ENCODE data around the gene MYH15. TPM values are rescaled to one million over a fixed set of nuclear protein-coding genes. Genes with fewer than 3 reads are reported as not detected.

MYH15 gene
- total and polyA plus RNA-seq, 8 donors: 0.05 to 0.70 (median 0.32) TPM

DNA sequence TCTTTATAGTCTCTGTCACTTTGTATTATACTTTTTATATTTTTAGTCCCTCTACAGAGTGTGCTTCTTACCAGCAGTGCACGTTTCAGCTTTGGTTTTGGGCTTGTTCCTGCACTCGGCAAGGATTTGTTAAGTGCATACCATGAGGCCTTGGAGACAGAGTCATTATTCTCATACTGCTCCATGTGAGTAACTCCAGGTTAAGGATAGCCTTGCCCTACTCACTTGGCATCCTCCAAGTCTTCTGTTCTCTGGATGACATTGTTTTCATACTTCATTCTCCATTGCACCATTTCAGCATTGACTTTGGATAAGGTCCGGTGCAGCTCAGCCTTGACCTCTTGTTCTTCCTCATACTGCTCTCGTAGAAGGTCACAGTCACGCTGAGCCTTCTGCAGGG, 96.4 kb downstream of the MYH15 start:
- DNase-seq: no peak
- no peaks in the 10 kb centered on the region for H3K9me3 ChIP-seq
- H3K27ac ChIP-seq: no peak overlapping the region
- TF ChIP-seq, protein P1, sequence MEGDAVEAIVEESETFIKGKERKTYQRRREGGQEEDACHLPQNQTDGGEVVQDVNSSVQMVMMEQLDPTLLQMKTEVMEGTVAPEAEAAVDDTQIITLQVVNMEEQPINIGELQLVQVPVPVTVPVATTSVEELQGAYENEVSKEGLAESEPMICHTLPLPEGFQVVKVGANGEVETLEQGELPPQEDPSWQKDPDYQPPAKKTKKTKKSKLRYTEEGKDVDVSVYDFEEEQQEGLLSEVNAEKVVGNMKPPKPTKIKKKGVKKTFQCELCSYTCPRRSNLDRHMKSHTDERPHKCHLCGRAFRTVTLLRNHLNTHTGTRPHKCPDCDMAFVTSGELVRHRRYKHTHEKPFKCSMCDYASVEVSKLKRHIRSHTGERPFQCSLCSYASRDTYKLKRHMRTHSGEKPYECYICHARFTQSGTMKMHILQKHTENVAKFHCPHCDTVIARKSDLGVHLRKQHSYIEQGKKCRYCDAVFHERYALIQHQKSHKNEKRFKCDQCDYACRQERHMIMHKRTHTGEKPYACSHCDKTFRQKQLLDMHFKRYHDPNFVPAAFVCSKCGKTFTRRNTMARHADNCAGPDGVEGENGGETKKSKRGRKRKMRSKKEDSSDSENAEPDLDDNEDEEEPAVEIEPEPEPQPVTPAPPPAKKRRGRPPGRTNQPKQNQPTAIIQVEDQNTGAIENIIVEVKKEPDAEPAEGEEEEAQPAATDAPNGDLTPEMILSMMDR (IDR thresholded peaks at IDR 0.05): no peak
- no peak overlapping the region for H3K4me3 ChIP-seq
- intact Hi-C loops (cut with DNase I): no loop called here
- ATAC-seq: no peak
- peaks cover 0 to 5% of the 10 kb centered on the region in 2 donors for H3K4me1 ChIP-seq
- H3K36me3 ChIP-seq: no peaks in the 10 kb centered on the region
- H3K27me3 ChIP-seq: no peaks in the 10 kb centered on the region

DNA sequence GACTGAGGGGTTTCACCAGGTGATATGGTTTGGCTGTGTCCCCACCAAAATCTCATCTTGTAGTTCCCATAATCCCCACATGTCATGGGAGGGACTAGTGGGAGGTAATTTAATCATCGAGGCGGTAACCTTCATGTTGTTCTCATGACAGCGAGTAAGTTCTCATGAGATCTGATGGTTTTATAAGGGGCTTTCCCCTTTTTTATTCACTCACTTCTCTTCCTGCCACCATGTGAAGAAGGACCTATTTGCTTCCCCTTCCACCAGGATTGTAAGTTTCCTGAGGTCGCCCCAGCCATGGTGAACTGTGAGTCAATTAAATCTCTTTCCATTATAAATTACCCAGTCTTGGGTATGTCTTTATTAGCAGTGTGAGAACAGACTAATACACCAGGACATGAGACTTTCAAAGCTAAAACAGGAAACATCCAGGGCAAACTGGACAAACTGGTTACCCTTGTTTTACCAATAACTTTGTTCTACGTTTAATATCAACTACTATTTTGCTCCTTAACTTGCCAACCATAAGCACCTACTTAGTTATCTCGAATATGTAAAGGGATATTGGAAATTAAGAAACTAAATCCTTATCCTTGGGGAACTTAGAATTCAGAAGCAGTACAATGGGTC, 98.2 kb downstream of the MYH15 start:
- Histone ChIP-seq H3K4me1 (peaks cover 5 to 8% of the 10 kb centered on the region in 2 donors), H3K4me3 (no peak overlapping the region), H3K9me3 (no peaks in the 10 kb centered on the region), H3K27me3 (no peaks in the 10 kb centered on the region), H3K27ac (no peak overlapping the region), H3K36me3 (no peaks in the 10 kb centered on the region)
- ATAC-seq (no peak), DNase-seq (no peak)
- TF ChIP-seq, protein P1 (IDR thresholded peaks at IDR 0.05): no peak
- intact Hi-C loops (cut with DNase I): no loop called here

DNA sequence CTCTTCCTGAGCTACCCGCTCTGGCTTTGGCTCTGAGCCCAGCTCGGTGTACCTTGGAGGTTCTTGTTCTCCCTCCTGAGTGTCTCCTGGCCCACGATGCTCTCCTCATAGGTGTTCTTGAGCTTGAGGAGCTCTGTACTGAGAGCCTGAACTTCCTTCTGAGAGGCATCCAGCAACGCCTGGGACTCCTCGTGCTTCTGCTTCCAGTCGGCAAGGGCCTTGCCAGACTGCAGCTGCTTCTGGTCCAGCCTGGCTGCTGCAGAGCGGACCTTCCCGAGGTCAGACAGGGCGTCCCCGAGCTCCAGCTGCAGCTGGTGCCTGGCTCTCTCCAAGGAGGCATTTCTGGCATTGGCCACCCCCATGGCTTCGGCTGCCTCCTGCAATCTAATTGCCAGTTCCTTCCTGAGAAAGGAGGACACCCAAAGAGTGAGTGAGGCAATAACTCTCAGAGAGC, 99.8 kb downstream of the MYH15 start:
- no peaks in the 10 kb centered on the region for H3K27me3 ChIP-seq
- no peak overlapping the region for H3K4me3 ChIP-seq
- no peaks in the 10 kb centered on the region for H3K36me3 ChIP-seq
- peaks cover 5 to 12% of the 10 kb centered on the region in 2 donors for H3K4me1 ChIP-seq
- intact Hi-C loops (cut with DNase I): no loop called here
- H3K27ac ChIP-seq: peak overlapping the region in 1 of 2 donors; percentile 13
- peak in 2 of 4 donors; percentile 81 to 82 for DNase-seq
- peak; percentile 67 for ATAC-seq
- TF ChIP-seq, protein P1 (IDR thresholded peaks at IDR 0.05): no peak
- H3K9me3 ChIP-seq: no peaks in the 10 kb centered on the region

DNA sequence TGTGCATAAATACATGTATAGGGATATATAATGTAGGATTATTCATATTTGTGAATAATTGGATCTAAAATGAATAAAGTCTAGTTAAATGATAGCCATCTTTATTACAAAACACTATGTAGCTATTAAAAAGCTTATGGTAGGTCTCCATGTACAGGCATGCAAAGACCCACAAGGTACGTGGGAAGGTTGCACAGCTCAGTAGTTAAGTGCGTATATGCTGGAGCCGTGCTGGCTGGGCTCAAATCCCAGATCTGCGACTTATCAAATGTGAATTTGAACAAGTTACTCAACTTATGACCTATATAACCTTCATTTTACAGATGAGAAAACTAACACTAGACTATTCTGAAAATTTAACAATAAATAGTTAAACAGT, 100.6 kb downstream of the MYH15 start:
- TF ChIP-seq, protein P1 (IDR thresholded peaks at IDR 0.05): no peak
- no peaks in the 10 kb centered on the region for H3K36me3 ChIP-seq
- ATAC-seq (peak; percentile 5), DNase-seq (no peak)
- H3K4me3 ChIP-seq: no peak overlapping the region
- H3K9me3 ChIP-seq: no peaks in the 10 kb centered on the region
- H3K4me1 ChIP-seq: peaks cover 5 to 12% of the 10 kb centered on the region in 2 donors
- H3K27ac ChIP-seq: peak overlapping the region in 1 of 2 donors; percentile 51
- H3K27me3 ChIP-seq: no peaks in the 10 kb centered on the region
- intact Hi-C loops (cut with DNase I): no loop called here

DNA sequence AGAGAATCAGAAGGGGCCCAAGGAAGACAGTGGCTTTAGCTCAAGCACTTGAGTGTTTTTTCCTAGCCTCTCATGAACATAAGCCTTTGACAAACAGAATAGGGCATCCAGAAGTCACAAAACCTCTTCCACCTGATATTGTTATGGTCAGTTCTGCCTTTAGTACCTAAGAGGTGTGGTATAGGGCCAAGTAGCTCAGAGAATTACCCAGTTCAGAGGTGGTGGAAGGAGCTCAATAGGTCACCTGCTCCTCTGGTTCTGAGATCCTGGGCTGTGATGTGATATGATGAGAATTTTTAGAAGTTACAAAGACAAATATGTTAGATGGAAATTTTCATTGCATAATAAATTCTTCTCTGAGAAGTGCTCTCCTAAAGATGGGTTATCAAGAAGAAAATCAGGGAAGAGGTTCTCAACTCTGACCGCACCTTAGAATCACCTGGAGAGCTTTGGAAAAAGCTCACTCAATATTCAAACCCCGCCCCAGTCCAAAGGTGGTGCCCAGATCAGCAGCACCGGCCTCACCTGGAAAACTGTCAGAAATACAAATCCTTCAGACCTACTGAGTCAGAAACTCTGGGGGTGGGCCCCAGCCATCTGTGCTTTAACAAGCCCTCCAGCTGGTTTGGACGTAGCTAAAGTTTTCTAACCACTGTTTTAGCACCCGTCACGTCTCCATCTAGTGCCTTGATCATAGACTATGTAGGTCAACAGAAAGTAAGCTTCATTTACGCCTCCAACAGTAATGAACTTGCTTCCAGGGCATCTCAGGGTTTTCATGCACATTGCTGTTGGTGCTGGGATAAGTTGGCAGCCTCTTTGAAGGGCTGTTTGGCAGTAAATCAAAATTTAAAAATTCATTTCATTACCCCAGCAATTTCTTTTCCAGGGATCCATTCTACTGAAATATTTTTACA, 101.3 kb downstream of the MYH15 start:
- no peaks in the 10 kb centered on the region for H3K9me3 ChIP-seq
- H3K4me1 ChIP-seq: peaks cover 5 to 12% of the 10 kb centered on the region in 2 donors
- no peaks in the 10 kb centered on the region for H3K36me3 ChIP-seq
- TF ChIP-seq, protein P1 (IDR thresholded peaks at IDR 0.05): no peak
- H3K27ac ChIP-seq: peak overlapping the region in 1 of 2 donors; percentile 63
- DNase-seq (peak in 1 of 4 donors; percentile 61), ATAC-seq (peak; percentile 74)
- no peak overlapping the region for H3K4me3 ChIP-seq
- intact Hi-C loops (cut with DNase I): no loop called here
- no peaks in the 10 kb centered on the region for H3K27me3 ChIP-seq

All from left lung (tissue), 10 donors.